Liver (tissue), 3 donors: ENCODE data around the gene ZNF501.

Experiments
- GABPA ChIP-seq, 2 donors: IDR thresholded peaks in 1 of 2; conservative IDR thresholded peaks in 1 of 2; 2 replicates each; pipeline ENCODE4 v1.6.1; 2016; ENCODE audit warnings: antibody characterized with exemption in 2 of 2, mild to moderate bottlenecking in 1 of 2, moderate library complexity in 1 of 2
- JUND ChIP-seq, 2 donors: IDR thresholded peaks; 2 replicates each; pipeline ENCODE4 v1.6.1; 2016; ENCODE audit warnings: antibody characterized with exemption in 2 of 2
- SP1 ChIP-seq: IDR thresholded peaks from 2 replicates; pipeline ENCODE4 v1.6.1; 2018; ENCODE audit warnings: antibody characterized with exemption, mild to moderate bottlenecking
- TF ChIP-seq, protein P1 (sequence below): IDR thresholded peaks from 2 replicates; pipeline ENCODE4 v1.6.1; 2016; ENCODE audit warnings: antibody characterized with exemption, mild to moderate bottlenecking
- TF ChIP-seq, protein P2 (sequence below): IDR thresholded peaks from 2 replicates; pipeline ENCODE4 v1.6.1; 2016; ENCODE audit warnings: antibody characterized with exemption
- TF ChIP-seq, protein P3 (sequence below): fragments of 150-350 bp; IDR thresholded peaks from 2 replicates; pipeline ENCODE4 v1.5.1; 2017; ENCODE audit warnings: improper control_type of control experiment, low read depth, low read length; ENCODE audit not compliant: missing input control
- donor health status: healthy.
- donor health status: healthy.

DNA sequence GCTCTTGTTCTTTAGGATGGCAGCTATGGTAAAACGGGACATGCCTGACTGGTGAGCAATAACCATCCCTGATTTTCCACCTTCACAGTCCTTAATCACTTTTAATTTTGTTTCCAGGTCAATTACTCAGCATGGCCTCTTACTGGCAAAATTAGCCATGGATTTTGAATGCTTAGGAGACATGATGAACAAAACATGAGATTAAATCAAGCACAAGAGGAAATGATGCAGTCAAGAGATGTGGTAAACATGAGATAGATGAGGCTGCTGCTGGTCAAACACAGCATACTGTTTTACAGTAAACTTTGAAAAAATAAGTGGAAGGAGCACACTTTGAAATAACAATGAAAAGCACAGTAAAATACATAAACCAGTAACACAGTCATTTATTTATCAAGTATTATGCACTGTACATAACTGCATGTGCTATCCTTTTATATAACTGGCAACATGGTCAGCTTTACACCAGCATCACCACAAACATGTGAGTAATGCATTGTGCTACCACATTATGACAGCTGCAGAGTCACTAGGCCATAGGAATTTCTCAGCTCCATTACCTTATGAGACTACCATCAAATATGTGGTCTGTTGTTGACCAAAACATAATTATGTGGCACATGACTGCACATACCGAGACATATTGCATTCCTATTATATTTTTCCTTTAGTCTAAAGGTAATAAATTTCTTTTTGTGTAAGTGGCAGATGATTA lies 47.1 kb upstream of the ZNF501 start:
- TF ChIP-seq, protein P1, sequence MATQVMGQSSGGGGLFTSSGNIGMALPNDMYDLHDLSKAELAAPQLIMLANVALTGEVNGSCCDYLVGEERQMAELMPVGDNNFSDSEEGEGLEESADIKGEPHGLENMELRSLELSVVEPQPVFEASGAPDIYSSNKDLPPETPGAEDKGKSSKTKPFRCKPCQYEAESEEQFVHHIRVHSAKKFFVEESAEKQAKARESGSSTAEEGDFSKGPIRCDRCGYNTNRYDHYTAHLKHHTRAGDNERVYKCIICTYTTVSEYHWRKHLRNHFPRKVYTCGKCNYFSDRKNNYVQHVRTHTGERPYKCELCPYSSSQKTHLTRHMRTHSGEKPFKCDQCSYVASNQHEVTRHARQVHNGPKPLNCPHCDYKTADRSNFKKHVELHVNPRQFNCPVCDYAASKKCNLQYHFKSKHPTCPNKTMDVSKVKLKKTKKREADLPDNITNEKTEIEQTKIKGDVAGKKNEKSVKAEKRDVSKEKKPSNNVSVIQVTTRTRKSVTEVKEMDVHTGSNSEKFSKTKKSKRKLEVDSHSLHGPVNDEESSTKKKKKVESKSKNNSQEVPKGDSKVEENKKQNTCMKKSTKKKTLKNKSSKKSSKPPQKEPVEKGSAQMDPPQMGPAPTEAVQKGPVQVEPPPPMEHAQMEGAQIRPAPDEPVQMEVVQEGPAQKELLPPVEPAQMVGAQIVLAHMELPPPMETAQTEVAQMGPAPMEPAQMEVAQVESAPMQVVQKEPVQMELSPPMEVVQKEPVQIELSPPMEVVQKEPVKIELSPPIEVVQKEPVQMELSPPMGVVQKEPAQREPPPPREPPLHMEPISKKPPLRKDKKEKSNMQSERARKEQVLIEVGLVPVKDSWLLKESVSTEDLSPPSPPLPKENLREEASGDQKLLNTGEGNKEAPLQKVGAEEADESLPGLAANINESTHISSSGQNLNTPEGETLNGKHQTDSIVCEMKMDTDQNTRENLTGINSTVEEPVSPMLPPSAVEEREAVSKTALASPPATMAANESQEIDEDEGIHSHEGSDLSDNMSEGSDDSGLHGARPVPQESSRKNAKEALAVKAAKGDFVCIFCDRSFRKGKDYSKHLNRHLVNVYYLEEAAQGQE: no peak
- TF ChIP-seq, protein P2, sequence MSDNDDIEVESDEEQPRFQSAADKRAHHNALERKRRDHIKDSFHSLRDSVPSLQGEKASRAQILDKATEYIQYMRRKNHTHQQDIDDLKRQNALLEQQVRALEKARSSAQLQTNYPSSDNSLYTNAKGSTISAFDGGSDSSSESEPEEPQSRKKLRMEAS: no peak
- no peak for TF ChIP-seq GABPA (IDR thresholded peaks at IDR 0.05 in 1 of 2, conservative IDR thresholded peaks at IDR 0.05 in 1 of 2)
- TF ChIP-seq, protein P3, sequence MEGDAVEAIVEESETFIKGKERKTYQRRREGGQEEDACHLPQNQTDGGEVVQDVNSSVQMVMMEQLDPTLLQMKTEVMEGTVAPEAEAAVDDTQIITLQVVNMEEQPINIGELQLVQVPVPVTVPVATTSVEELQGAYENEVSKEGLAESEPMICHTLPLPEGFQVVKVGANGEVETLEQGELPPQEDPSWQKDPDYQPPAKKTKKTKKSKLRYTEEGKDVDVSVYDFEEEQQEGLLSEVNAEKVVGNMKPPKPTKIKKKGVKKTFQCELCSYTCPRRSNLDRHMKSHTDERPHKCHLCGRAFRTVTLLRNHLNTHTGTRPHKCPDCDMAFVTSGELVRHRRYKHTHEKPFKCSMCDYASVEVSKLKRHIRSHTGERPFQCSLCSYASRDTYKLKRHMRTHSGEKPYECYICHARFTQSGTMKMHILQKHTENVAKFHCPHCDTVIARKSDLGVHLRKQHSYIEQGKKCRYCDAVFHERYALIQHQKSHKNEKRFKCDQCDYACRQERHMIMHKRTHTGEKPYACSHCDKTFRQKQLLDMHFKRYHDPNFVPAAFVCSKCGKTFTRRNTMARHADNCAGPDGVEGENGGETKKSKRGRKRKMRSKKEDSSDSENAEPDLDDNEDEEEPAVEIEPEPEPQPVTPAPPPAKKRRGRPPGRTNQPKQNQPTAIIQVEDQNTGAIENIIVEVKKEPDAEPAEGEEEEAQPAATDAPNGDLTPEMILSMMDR: no peak
- no peak for TF ChIP-seq SP1
- no peak for TF ChIP-seq JUND (IDR thresholded peaks at IDR 0.05)
